ENCODE results near the gene PAN3. TPM values are rescaled to one million over a fixed set of nuclear protein-coding genes. Genes with fewer than 3 reads are reported as not detected.
A peak's percentile ranks its signal among the peaks of the same experiment; 100 is the strongest.
"Not testable (repeated sequence)": the region's sequence is repeated elsewhere in the genome, so short reads cannot be mapped to it uniquely, and the experiment has no call there.

PAN3 gene
- total RNA-seq, 1 experiment from 2014 or later: 48.5 TPM

DNA sequence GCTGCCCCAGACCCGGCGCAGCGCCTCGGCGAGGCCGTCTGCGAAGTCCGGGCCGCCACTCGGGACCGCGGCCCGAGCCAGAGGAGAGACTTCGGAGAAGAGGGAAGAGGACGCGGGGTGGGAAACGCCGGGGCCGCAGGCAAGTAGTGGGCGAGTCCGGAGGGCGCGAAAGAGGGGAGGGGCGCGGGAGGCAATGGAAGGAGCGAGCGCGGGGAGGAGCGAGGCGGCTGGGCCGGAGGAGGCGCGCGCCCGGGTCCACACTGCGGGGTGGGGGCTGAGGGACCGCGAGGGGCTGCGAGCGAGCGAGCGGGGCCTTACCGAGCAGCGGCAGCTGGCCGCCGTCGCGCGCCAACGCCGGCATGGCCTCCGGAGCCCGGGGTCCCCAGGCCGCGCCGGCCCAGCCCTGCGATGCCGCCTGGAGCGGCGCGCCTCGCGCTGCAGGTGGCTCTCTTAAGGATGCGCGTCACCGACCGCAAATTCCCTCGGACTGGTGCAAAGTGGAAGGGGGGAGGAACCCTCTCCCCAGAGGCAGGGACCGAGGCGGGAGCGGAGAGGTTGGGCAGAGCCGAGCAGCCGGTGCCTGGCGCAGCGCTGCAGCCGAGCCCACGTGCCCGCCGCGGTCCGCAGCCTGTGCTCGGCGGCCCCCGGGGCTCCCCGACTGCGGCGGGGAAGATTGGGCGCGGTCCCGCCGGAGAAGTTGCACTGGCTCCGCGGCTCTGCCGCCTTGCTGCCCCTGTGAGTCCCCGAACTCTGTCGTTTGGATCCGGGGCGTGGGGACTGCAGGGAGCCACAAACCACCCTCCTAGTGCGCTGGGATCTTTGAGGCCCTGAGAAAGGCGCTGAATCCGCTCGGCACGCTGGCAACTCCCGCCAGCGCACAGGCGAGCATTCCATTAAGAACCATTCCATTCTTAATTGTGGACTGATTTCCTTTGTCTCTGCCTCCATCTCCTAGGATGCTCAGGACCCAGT lies 37.9 kb upstream of the PAN3 start, which contains the start of gene FLT3:
FLT3 (minus strand) TSS at position 427 of the 972 bp plus-strand sequence; CDS start at position 361, 66 bp downstream.
- H4K5ac ChIP-seq (ENCODE audit: insufficient read length, low read depth, low read length): no peak within 1 kb of the TSS
- no peaks in the 10 kb centered on the region for H3K9me3 ChIP-seq (ENCODE audit: control insufficient read depth, low read depth, low read length)
- peak within 1 kb of the TSS; percentile 84 for H3K14ac ChIP-seq (ENCODE audit: insufficient read depth, low read length)
- H3K23me2 ChIP-seq (ENCODE audit: insufficient read length, low read depth, low read length, poor library complexity, severe bottlenecking): peaks cover 17% of the 10 kb centered on the region
- Mint-ChIP-seq H3K9me3 (peaks cover 0 to 3% of the 10 kb centered on the region in 2 experiments; a peak in 1 of 5 replicates), H3K27me3 (ENCODE audit: low read depth) (peaks cover 91% of the 10 kb centered on the region), H3K36me3 (ENCODE audit: insufficient read depth in 1 of 3, low read depth in 3 of 3) (no peaks in the 10 kb centered on the region), H3K4me3 (peak within 1 kb of the TSS; percentile 62 to 83), H3K4me1 (peaks cover 9 to 10% of the 10 kb centered on the region in 2 experiments; a peak in 3 of 4 replicates), H3K27ac (no peak within 1 kb of the TSS; a peak in 1 of 7 replicates)
- no peak within 1 kb of the TSS for H4K91ac ChIP-seq (ENCODE audit: insufficient read length, low read depth, low read length)
- no peak within 1 kb of the TSS for H2BK5ac ChIP-seq (ENCODE audit: insufficient read length, low read length)
- no peak within 1 kb of the TSS for H2BK20ac ChIP-seq (ENCODE audit: low read depth, low read length, poor library complexity, severe bottlenecking)
- H3T11ph ChIP-seq (ENCODE audit: low read length): no peak within 1 kb of the TSS
- no peaks in the 10 kb centered on the region for H3K79me2 ChIP-seq (ENCODE audit: insufficient read depth, low read length)
- H3K4ac ChIP-seq (ENCODE audit: low read depth, low read length): no peak within 1 kb of the TSS
- H3K4me1 ChIP-seq (ENCODE audit: insufficient read depth, low read length): no peaks in the 10 kb centered on the region
- H2BK15ac ChIP-seq (ENCODE audit: low read depth, low read length): no peak within 1 kb of the TSS
- H3K27me3 ChIP-seq (ENCODE audit: insufficient read depth, low read length): peaks cover 13% of the 10 kb centered on the region; the same call in 1 of the 2 replicates
- H2BK120ac ChIP-seq (ENCODE audit: low read depth, low read length, poor library complexity, severe bottlenecking): no peak within 1 kb of the TSS
- H2AK5ac ChIP-seq (ENCODE audit: insufficient read length, low read length): no peak within 1 kb of the TSS
- no peak within 1 kb of the TSS for H3K27ac ChIP-seq (ENCODE audit: insufficient read length, low read depth, low read length)
- H3K18ac ChIP-seq (ENCODE audit: insufficient read length, low read depth, low read length): peak within 1 kb of the TSS; percentile 75
- H3K79me1 ChIP-seq (ENCODE audit: insufficient read depth, low read depth, low read length, poor library complexity, severe bottlenecking): no peaks in the 10 kb centered on the region
- no peaks in the 10 kb centered on the region for H4K20me1 ChIP-seq (ENCODE audit: control insufficient read depth, insufficient read depth, insufficient read length)
- peak within 1 kb of the TSS; percentile 45 for H3K4me2 ChIP-seq (ENCODE audit: insufficient read depth, insufficient read length, low read length)
- H2BK12ac ChIP-seq (ENCODE audit: insufficient read length, low read depth, low read length): no peak within 1 kb of the TSS
- H4K8ac ChIP-seq (replicated peaks; ENCODE audit: insufficient read length, low read depth, low read length): no peak within 1 kb of the TSS
- TF ChIP-seq, protein P1, sequence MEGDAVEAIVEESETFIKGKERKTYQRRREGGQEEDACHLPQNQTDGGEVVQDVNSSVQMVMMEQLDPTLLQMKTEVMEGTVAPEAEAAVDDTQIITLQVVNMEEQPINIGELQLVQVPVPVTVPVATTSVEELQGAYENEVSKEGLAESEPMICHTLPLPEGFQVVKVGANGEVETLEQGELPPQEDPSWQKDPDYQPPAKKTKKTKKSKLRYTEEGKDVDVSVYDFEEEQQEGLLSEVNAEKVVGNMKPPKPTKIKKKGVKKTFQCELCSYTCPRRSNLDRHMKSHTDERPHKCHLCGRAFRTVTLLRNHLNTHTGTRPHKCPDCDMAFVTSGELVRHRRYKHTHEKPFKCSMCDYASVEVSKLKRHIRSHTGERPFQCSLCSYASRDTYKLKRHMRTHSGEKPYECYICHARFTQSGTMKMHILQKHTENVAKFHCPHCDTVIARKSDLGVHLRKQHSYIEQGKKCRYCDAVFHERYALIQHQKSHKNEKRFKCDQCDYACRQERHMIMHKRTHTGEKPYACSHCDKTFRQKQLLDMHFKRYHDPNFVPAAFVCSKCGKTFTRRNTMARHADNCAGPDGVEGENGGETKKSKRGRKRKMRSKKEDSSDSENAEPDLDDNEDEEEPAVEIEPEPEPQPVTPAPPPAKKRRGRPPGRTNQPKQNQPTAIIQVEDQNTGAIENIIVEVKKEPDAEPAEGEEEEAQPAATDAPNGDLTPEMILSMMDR (conservative IDR thresholded peaks at IDR 0.05): no peak
- peak; percentile 76 for DNase-seq
- H3K9ac ChIP-seq (ENCODE audit: extremely low read depth, insufficient read length, low read length): peak within 1 kb of the TSS; percentile 39
- H2AFZ ChIP-seq (ENCODE audit: low read length): no peak within 1 kb of the TSS
- no peak within 1 kb of the TSS for H3K56ac ChIP-seq (ENCODE audit: insufficient read length, low read depth, low read length)
- H3K23ac ChIP-seq (ENCODE audit: insufficient read length, low read depth, low read length): no peak within 1 kb of the TSS
- WGBS (ENCODE audit: extremely low coverage, insufficient read length, low lambda C conversion rate): no CpG with 5 or more reads among the region's 106 CpGs

DNA sequence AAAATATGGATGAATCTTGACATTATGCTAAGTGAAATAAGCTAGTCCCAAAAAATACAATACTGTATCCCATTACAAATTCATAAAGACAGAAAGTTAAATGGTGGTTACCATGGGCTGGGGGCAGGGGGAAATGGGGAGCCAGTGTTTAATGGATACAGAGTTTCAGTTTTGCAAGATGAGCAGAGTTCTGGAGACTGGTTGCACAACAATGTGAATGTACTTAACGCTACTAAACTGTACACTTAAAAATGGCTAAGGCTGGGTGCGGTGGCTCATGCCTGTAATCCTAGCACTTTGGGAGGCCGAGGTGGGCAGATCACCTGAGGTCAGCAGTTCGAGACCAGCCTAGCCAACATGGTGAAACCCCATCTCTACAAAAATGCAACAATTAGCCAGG lies 36.5 kb upstream of the PAN3 start:
- H4K5ac ChIP-seq (ENCODE audit: insufficient read length, low read depth, low read length); H3K9ac ChIP-seq (ENCODE audit: extremely low read depth, insufficient read length, low read length); H3K4ac ChIP-seq (ENCODE audit: low read depth, low read length); H2BK120ac ChIP-seq (ENCODE audit: low read depth, low read length, poor library complexity, severe bottlenecking); H3K79me1 ChIP-seq (ENCODE audit: insufficient read depth, low read depth, low read length, poor library complexity, severe bottlenecking); H2BK5ac ChIP-seq (ENCODE audit: insufficient read length, low read length); H3K27ac Mint-ChIP-seq; H3K18ac ChIP-seq (ENCODE audit: insufficient read length, low read depth, low read length); H3T11ph ChIP-seq (ENCODE audit: low read length); H3K9me3 Mint-ChIP-seq; H2BK15ac ChIP-seq (ENCODE audit: low read depth, low read length); H3K56ac ChIP-seq (ENCODE audit: insufficient read length, low read depth, low read length); H3K23ac ChIP-seq (ENCODE audit: insufficient read length, low read depth, low read length); H4K8ac ChIP-seq (replicated peaks; ENCODE audit: insufficient read length, low read depth, low read length); H3K4me2 ChIP-seq (ENCODE audit: insufficient read depth, insufficient read length, low read length); H2BK12ac ChIP-seq (ENCODE audit: insufficient read length, low read depth, low read length); H4K20me1 ChIP-seq (ENCODE audit: control insufficient read depth, insufficient read depth, insufficient read length); H2AFZ ChIP-seq (ENCODE audit: low read length); H4K91ac ChIP-seq (ENCODE audit: insufficient read length, low read depth, low read length); H3K27ac ChIP-seq (ENCODE audit: insufficient read length, low read depth, low read length); DNase-seq; H3K4me1 ChIP-seq (ENCODE audit: insufficient read depth, low read length); H3K79me2 ChIP-seq (ENCODE audit: insufficient read depth, low read length); H3K36me3 Mint-ChIP-seq (ENCODE audit: insufficient read depth in 1 of 3, low read depth in 3 of 3); H3K4me3 Mint-ChIP-seq; H3K14ac ChIP-seq (ENCODE audit: insufficient read depth, low read length); H3K9me3 ChIP-seq (ENCODE audit: control insufficient read depth, low read depth, low read length); H2AK5ac ChIP-seq (ENCODE audit: insufficient read length, low read length); H2BK20ac ChIP-seq (ENCODE audit: low read depth, low read length, poor library complexity, severe bottlenecking): not testable (repeated sequence)
- Histone ChIP-seq H3K27me3 (ENCODE audit: insufficient read depth, low read length) (peaks cover 13% of the 10 kb centered on the region; the same call in 1 of the 2 replicates), H3K23me2 (ENCODE audit: insufficient read length, low read depth, low read length, poor library complexity, severe bottlenecking) (peaks cover 17% of the 10 kb centered on the region)
- no CpG with 5 or more reads among the region's 4 CpGs for WGBS (ENCODE audit: extremely low coverage, insufficient read length, low lambda C conversion rate)
- Mint-ChIP-seq H3K4me1 (peaks cover 10 to 11% of the 10 kb centered on the region in 2 experiments), H3K27me3 (ENCODE audit: low read depth) (peaks cover 77% of the 10 kb centered on the region)
